Ishikawa (cell line): ENCODE measurements around the gene FARS2.

Experiments
- FOXM1 ChIP-seq: IDR thresholded peaks from 2 replicates; pipeline ENCODE4 v1.6.1; 2012; ENCODE audit warnings: low read depth, borderline replicate concordance
- TAF1 ChIP-seq: IDR thresholded peaks from 2 replicates; pipeline ENCODE4 v1.6.1; 2012; ENCODE audit warnings: low read depth, mild to moderate bottlenecking
- TEAD4 ChIP-seq: IDR thresholded peaks from 2 replicates; pipeline ENCODE4 v1.6.1; 2012
- YY1 ChIP-seq: IDR thresholded peaks from 2 replicates; pipeline ENCODE4 v1.6.1; 2012; ENCODE audit warnings: low read depth

DNA sequence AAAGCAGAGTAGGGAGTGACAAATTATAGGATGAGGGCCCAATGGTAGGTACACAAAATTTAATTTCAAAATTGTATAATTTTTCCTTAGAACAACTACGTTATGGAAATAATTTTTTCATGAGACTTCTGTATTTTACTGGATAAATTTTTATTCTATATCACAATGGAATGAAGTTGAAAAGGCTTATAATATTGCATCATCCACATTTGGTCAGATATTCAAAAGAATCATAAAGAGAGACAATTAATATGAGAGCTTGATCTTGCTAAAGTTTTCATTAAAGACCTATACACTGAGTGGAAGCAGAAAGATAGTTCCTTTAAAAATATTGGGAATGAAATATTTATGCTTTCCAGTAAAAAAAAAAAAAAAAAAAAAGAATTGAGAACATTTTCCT lies 242.8 kb downstream of the FARS2 start:
- TF ChIP-seq TEAD4 (no peak), TAF1 (no peak), FOXM1 (no peak), YY1 (no peak)
